GM12878 (cell line): ENCODE results near the gene VPS33B. TPM values are rescaled to one million over a fixed set of nuclear protein-coding genes. Genes with fewer than 3 reads are reported as not detected.

ENCODE experiments used
- BRCA1 ChIP-seq: IDR thresholded peaks from 2 replicates; pipeline ENCODE4 v1.6.1; 2011; ENCODE audit warnings: low read depth, low read length, improper control_type of control experiment
- CEBPB ChIP-seq, 2 experiments: fragments of 150-350 bp in 1 of 2; IDR thresholded peaks; 2 replicates each; pipeline ENCODE4 v1.6.1; 2012 to 2014; ENCODE audit warnings: low read depth in 2 of 2, low read length in 2 of 2, borderline replicate concordance in 1 of 2, inconsistent platforms in 1 of 2
- EP300 ChIP-seq, 2 experiments: fragments of 150-350 bp in 1 of 2; IDR thresholded peaks; 2 replicates each; pipeline ENCODE4 v1.6.1; 2011 to 2012; ENCODE audit warnings: low read depth in 2 of 2, low read length in 2 of 2, borderline replicate concordance in 1 of 2, improper control_type of control experiment in 1 of 2, inconsistent platforms in 1 of 2; ENCODE audit not compliant: control insufficient read depth in 1 of 2
- MXI1 ChIP-seq: fragments of 150-350 bp; IDR thresholded peaks from 2 replicates; pipeline ENCODE4 v1.6.1; 2011; ENCODE audit warnings: low read depth, mild to moderate bottlenecking, inconsistent platforms, low read length, improper control_type of control experiment
- POLR2A ChIP-seq: IDR thresholded peaks from 2 replicates; pipeline ENCODE4 v1.6.1; 2011; ENCODE audit warnings: low read depth, mild to moderate bottlenecking, low read length
- RAD21 ChIP-seq: IDR thresholded peaks from 2 replicates; pipeline ENCODE4 v1.6.1; 2011; ENCODE audit warnings: mild to moderate bottlenecking, low read depth, low read length, moderate library complexity; ENCODE audit not compliant: insufficient read depth
- TBL1XR1 ChIP-seq: IDR thresholded peaks from 2 replicates; pipeline ENCODE4 v1.6.1; 2012; ENCODE audit warnings: low read depth, low read length, improper control_type of control experiment
- YBX1 ChIP-seq: fragments of 450-650 bp; IDR thresholded peaks from 2 replicates; pipeline ENCODE4 v1.6.1; 2016; ENCODE audit warnings: antibody characterized with exemption
- ZNF207 ChIP-seq: fragments of 450-650 bp; IDR thresholded peaks from 2 replicates; pipeline ENCODE4 v1.6.1; 2014; ENCODE audit warnings: antibody characterized with exemption, mild to moderate bottlenecking, borderline replicate concordance
- ZSCAN29 ChIP-seq: fragments of 450-650 bp; IDR thresholded peaks from 2 replicates; pipeline ENCODE4 v1.6.1; 2017; ENCODE audit warnings: mild to moderate bottlenecking, moderate library complexity
- polyA plus RNA-seq, 11 experiments: library from polyadenylated mRNA; depleted of rRNA in 4 of 11; unstranded in 6 of 11; stranded (reverse) in 5 of 11; fragments of >200 nt; fragmentation: Nextera tagmentation in 4 of 11; fragmentation: Illumina TruSeq in 1 of 11; extraction: Ambion mirVana in 4 of 11; extraction: Trizol in 1 of 11; gene quantifications; 1 replicate in 1 of 11; 2 replicates in 10 of 11; pipeline versions ENCODE4 v1.2.1 to v1.2.3, GENCODE V29; 2011 to 2016; ENCODE audit warnings: inconsistent platforms in 2 of 11, missing spikeins in 2 of 11, low read depth in 1 of 11
- total RNA-seq, 4 experiments: library from RNA; depleted of rRNA in 3 of 4; stranded (reverse); fragments of >200 nt in 3 of 4; fragmentation: Illumina TruSeq in 1 of 4; extraction: Trizol in 1 of 4; gene quantifications; 2 replicates each; pipeline versions ENCODE4 v1.2.1 to v1.2.3, GENCODE V29; 2013 to 2021
- TF ChIP-seq, protein P1 (sequence below): IDR thresholded peaks from 2 replicates; pipeline ENCODE4 v1.6.1; 2012; ENCODE audit warnings: low read length, inconsistent platforms
- TF ChIP-seq, protein P2 (sequence below): fragments of 450-650 bp; IDR thresholded peaks from 2 replicates; pipeline ENCODE4 v1.6.1; 2018; ENCODE audit warnings: mild to moderate bottlenecking, low read depth, moderate library complexity; ENCODE audit not compliant: partially characterized antibody
- TF ChIP-seq, protein P3 (sequence below): fragments of 450-650 bp; IDR thresholded peaks from 2 replicates; pipeline ENCODE4 v1.6.1; 2016; ENCODE audit warnings: mild to moderate bottlenecking, moderate library complexity, borderline replicate concordance
- TF ChIP-seq, protein P4 (sequence below): fragments of 450-650 bp; IDR thresholded peaks from 2 replicates; pipeline ENCODE4 v1.6.1; 2017; ENCODE audit warnings: mild to moderate bottlenecking, moderate library complexity
- TF ChIP-seq, protein P5 (sequence below): IDR thresholded peaks from 2 replicates; pipeline ENCODE4 v1.6.1; 2012; ENCODE audit warnings: low read depth, low read length, improper control_type of control experiment

The VPS33B gene
- total and polyA plus RNA-seq, 10 of the 15 experiments (the other 5 are each of a cell fraction or from before 2014, with no cell fraction given) = 11.4 to 21.5 (median 15.2) TPM

DNA sequence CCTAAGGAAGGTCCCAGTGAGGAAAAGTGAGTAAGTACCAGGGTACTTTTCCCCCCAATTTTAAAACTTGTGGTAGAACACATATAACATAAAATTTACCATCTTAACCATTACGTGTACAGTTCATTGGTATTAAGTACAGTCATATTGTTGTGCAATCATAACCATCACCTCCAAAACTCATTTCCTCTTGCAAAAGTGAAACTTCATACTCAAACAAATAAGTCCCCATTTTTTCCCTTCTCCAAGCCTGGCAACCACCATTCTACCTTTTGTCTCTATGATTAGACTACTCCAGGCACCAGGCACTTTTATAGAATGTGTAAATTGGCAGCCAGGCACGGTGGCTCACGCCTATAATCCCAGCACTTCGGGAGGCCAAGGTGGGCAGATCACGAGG, 40.3 kb downstream of the VPS33B start (continued):
- TF ChIP-seq, protein P1, sequence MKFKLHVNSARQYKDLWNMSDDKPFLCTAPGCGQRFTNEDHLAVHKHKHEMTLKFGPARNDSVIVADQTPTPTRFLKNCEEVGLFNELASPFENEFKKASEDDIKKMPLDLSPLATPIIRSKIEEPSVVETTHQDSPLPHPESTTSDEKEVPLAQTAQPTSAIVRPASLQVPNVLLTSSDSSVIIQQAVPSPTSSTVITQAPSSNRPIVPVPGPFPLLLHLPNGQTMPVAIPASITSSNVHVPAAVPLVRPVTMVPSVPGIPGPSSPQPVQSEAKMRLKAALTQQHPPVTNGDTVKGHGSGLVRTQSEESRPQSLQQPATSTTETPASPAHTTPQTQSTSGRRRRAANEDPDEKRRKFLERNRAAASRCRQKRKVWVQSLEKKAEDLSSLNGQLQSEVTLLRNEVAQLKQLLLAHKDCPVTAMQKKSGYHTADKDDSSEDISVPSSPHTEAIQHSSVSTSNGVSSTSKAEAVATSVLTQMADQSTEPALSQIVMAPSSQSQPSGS = no peak
- TF ChIP-seq, protein P2, sequence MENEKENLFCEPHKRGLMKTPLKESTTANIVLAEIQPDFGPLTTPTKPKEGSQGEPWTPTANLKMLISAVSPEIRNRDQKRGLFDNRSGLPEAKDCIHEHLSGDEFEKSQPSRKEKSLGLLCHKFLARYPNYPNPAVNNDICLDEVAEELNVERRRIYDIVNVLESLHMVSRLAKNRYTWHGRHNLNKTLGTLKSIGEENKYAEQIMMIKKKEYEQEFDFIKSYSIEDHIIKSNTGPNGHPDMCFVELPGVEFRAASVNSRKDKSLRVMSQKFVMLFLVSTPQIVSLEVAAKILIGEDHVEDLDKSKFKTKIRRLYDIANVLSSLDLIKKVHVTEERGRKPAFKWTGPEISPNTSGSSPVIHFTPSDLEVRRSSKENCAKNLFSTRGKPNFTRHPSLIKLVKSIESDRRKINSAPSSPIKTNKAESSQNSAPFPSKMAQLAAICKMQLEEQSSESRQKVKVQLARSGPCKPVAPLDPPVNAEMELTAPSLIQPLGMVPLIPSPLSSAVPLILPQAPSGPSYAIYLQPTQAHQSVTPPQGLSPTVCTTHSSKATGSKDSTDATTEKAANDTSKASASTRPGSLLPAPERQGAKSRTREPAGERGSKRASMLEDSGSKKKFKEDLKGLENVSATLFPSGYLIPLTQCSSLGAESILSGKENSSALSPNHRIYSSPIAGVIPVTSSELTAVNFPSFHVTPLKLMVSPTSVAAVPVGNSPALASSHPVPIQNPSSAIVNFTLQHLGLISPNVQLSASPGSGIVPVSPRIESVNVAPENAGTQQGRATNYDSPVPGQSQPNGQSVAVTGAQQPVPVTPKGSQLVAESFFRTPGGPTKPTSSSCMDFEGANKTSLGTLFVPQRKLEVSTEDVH = no peak
- no peak for TF ChIP-seq MXI1
- TF ChIP-seq, protein P3, sequence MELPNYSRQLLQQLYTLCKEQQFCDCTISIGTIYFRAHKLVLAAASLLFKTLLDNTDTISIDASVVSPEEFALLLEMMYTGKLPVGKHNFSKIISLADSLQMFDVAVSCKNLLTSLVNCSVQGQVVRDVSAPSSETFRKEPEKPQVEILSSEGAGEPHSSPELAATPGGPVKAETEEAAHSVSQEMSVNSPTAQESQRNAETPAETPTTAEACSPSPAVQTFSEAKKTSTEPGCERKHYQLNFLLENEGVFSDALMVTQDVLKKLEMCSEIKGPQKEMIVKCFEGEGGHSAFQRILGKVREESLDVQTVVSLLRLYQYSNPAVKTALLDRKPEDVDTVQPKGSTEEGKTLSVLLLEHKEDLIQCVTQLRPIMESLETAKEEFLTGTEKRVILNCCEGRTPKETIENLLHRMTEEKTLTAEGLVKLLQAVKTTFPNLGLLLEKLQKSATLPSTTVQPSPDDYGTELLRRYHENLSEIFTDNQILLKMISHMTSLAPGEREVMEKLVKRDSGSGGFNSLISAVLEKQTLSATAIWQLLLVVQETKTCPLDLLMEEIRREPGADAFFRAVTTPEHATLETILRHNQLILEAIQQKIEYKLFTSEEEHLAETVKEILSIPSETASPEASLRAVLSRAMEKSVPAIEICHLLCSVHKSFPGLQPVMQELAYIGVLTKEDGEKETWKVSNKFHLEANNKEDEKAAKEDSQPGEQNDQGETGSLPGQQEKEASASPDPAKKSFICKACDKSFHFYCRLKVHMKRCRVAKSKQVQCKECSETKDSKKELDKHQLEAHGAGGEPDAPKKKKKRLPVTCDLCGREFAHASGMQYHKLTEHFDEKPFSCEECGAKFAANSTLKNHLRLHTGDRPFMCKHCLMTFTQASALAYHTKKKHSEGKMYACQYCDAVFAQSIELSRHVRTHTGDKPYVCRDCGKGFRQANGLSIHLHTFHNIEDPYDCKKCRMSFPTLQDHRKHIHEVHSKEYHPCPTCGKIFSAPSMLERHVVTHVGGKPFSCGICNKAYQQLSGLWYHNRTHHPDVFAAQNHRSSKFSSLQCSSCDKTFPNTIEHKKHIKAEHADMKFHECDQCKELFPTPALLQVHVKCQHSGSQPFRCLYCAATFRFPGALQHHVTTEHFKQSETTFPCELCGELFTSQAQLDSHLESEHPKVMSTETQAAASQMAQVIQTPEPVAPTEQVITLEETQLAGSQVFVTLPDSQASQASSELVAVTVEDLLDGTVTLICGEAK = no peak
- no peak for TF ChIP-seq TBL1XR1
- TF ChIP-seq YBX1 = no peak
- no peak for TF ChIP-seq BRCA1
- no peak for TF ChIP-seq EP300 (IDR thresholded peaks at IDR 0.05; ENCODE audit: borderline replicate concordance in 1 of 2, control insufficient read depth in 1 of 2, low read depth in 2 of 2, low read length in 2 of 2)
- TF ChIP-seq, protein P4, sequence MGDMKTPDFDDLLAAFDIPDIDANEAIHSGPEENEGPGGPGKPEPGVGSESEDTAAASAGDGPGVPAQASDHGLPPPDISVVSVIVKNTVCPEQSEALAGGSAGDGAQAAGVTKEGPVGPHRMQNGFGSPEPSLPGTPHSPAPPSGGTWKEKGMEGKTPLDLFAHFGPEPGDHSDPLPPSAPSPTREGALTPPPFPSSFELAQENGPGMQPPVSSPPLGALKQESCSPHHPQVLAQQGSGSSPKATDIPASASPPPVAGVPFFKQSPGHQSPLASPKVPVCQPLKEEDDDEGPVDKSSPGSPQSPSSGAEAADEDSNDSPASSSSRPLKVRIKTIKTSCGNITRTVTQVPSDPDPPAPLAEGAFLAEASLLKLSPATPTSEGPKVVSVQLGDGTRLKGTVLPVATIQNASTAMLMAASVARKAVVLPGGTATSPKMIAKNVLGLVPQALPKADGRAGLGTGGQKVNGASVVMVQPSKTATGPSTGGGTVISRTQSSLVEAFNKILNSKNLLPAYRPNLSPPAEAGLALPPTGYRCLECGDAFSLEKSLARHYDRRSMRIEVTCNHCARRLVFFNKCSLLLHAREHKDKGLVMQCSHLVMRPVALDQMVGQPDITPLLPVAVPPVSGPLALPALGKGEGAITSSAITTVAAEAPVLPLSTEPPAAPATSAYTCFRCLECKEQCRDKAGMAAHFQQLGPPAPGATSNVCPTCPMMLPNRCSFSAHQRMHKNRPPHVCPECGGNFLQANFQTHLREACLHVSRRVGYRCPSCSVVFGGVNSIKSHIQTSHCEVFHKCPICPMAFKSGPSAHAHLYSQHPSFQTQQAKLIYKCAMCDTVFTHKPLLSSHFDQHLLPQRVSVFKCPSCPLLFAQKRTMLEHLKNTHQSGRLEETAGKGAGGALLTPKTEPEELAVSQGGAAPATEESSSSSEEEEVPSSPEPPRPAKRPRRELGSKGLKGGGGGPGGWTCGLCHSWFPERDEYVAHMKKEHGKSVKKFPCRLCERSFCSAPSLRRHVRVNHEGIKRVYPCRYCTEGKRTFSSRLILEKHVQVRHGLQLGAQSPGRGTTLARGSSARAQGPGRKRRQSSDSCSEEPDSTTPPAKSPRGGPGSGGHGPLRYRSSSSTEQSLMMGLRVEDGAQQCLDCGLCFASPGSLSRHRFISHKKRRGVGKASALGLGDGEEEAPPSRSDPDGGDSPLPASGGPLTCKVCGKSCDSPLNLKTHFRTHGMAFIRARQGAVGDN = no peak
- no peak for TF ChIP-seq ZNF207
- no peak for TF ChIP-seq ZSCAN29
- TF ChIP-seq RAD21 = no peak
- TF ChIP-seq, protein P5, sequence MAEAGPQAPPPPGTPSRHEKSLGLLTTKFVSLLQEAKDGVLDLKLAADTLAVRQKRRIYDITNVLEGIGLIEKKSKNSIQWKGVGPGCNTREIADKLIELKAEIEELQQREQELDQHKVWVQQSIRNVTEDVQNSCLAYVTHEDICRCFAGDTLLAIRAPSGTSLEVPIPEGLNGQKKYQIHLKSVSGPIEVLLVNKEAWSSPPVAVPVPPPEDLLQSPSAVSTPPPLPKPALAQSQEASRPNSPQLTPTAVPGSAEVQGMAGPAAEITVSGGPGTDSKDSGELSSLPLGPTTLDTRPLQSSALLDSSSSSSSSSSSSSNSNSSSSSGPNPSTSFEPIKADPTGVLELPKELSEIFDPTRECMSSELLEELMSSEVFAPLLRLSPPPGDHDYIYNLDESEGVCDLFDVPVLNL = no peak
- peak in 1 of 2 experiments; percentile 82; a peak in 2 of 4 replicates for TF ChIP-seq CEBPB (IDR thresholded peaks at IDR 0.05; ENCODE audit: borderline replicate concordance in 1 of 2, low read depth in 2 of 2, low read length in 2 of 2)
- no peak for TF ChIP-seq POLR2A
